Left lung (tissue), 10 donors: ENCODE measurements around the gene EPHA8. TPM values are rescaled to one million over a fixed set of nuclear protein-coding genes. Genes with fewer than 3 reads are reported as not detected.
A peak's percentile ranks its signal among the peaks of the same experiment; 100 is the strongest.

Source experiments
- ATAC-seq: fragments of 200-7000 bp; cut with Tn5 transposase; one replicate; pipeline ENCODE4 v1.9.1; 2020; ENCODE audit warnings: moderate library complexity
- DNase-seq, 4 donors: peaks; one replicate each; pipeline ENCODE4 v3.0.0-alpha.2; 2013 to 2020
- H3K27ac ChIP-seq, 2 donors: fragments of 200-600 bp; sonication (generic) in 1 of 2; one replicate each; pipeline versions ENCODE4 v1.5.0 to v1.8.0; 2020 to 2021
- H3K27me3 ChIP-seq, 2 donors: fragments of 200-600 bp; sonication (generic) in 1 of 2; one replicate each; pipeline versions ENCODE4 v1.5.0 to v1.8.0; 2020 to 2021
- H3K36me3 ChIP-seq, 2 donors: fragments of 200-600 bp; sonication (generic) in 1 of 2; one replicate each; pipeline versions ENCODE4 v1.5.0 to v1.8.0; 2020 to 2021
- H3K4me1 ChIP-seq, 2 donors: fragments of 200-600 bp; one replicate each; pipeline ENCODE4 v1.8.0; 2021
- H3K4me3 ChIP-seq, 2 donors: fragments of 200-600 bp; sonication (generic) in 1 of 2; one replicate each; pipeline versions ENCODE4 v1.5.0 to v1.8.0; 2020 to 2021; ENCODE audit warnings: mild to moderate bottlenecking in 1 of 2
- H3K9me3 ChIP-seq, 2 donors: fragments of 200-600 bp; sonication (generic) in 1 of 2; one replicate each; pipeline versions ENCODE4 v1.5.0 to v1.8.0; 2020 to 2021
- CTCF ChIP-seq, 2 donors: fragments of 200-600 bp; sonication (generic) in 1 of 2; IDR thresholded peaks; one replicate each; pipeline versions ENCODE4 v1.5.0 to v1.8.0; 2021; ENCODE audit warnings: antibody characterized with exemption in 2 of 2
- intact Hi-C, 2 donors: fragments of 100-400 bp; cut with DNase I; formaldehyde crosslinking; loops; one replicate each; pipeline versions ENCODE4 v1.11.2 to v1.14.2; 2022
- polyA plus RNA-seq, 6 donors: library from polyadenylated mRNA; unstranded; fragments of 120-200 nt; gene quantifications; one replicate each; pipeline ENCODE4 v1.2.1, GENCODE V29; 2013; ENCODE audit not compliant: insufficient read length in 6 of 6
- total RNA-seq, 2 donors: library from RNA; stranded (reverse); fragmentation: NEBNext Ultra II Directional; extraction: Animal tissue kit (Norgen Biotek cat#: 25700); gene quantifications; one replicate each; pipeline ENCODE4 v1.2.1, GENCODE V29; 2021
- donor health status: DM: no; HTN: yes; CAD: no.
- donor health status: DM: no; HTN: no; CAD: no.

The EPHA8 gene
- total and polyA plus RNA-seq, 8 donors = 0.07 to 0.21 (median 0.18) TPM; not detected in 5

GRCh38 chr1:22534951-22535350, 28.3 kb upstream of the EPHA8 start:
- H3K27ac ChIP-seq = no peak overlapping the region
- peaks cover 0 to 6% of the 10 kb centered on the region in 2 donors for H3K4me1 ChIP-seq
- peaks cover 0 to 18% of the 10 kb centered on the region in 2 donors for H3K36me3 ChIP-seq
- TF ChIP-seq CTCF (IDR thresholded peaks at IDR 0.05) = no peak
- H3K4me3 ChIP-seq = no peak overlapping the region
- no peaks in the 10 kb centered on the region for H3K9me3 ChIP-seq
- H3K27me3 ChIP-seq = no peaks in the 10 kb centered on the region
- no peak for ATAC-seq
- DNase-seq = no peak
- intact Hi-C loops = no loop called here

DNA sequence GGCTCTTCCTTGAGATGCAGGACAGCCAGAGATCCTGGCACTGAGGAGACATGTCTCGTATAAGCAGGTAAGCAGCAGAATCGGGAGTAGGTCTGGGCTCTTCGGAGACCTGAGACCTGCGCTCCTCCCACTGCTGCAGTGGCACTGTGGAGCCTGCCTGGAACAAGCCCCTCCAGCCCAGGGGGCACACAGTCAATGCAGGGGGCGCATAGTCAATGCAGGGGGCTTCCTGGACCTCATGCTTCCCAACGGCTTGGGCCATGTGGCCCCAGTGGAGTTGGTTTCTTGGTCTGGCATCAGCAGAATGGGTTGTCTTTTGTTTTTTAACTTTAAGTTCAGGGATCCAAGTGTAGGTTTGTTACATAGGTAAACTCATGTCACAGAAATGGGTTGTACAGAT, 27.9 kb upstream of the EPHA8 start:
- TF ChIP-seq CTCF (IDR thresholded peaks at IDR 0.05) = no peak

GRCh38 chr1:22536506-22536905, 26.8 kb upstream of the EPHA8 start:
- Histone ChIP-seq H3K4me1 (no peaks in the 10 kb centered on the region), H3K4me3 (no peak overlapping the region), H3K9me3 (no peaks in the 10 kb centered on the region), H3K27me3 (no peaks in the 10 kb centered on the region), H3K27ac (no peak overlapping the region), H3K36me3 (peaks cover 0 to 15% of the 10 kb centered on the region in 2 donors)
- DNase-seq (peak in 1 of 4 donors; percentile 56), ATAC-seq (peak; percentile 54)
- no peak for TF ChIP-seq CTCF (IDR thresholded peaks at IDR 0.05)
- intact Hi-C loops = no loop called here

More for the DNA sequence above, 27.9 kb upstream of the EPHA8 start:
- H3K27me3 ChIP-seq = no peaks in the 10 kb centered on the region
- H3K27ac ChIP-seq = no peak overlapping the region
- no peaks in the 10 kb centered on the region for H3K9me3 ChIP-seq
- ATAC-seq (no peak), DNase-seq (no peak)
- H3K4me3 ChIP-seq = no peak overlapping the region
- H3K4me1 ChIP-seq = peaks cover 0 to 6% of the 10 kb centered on the region in 2 donors
- intact Hi-C loops = no loop called here
- H3K36me3 ChIP-seq = peaks cover 0 to 18% of the 10 kb centered on the region in 2 donors

DNA sequence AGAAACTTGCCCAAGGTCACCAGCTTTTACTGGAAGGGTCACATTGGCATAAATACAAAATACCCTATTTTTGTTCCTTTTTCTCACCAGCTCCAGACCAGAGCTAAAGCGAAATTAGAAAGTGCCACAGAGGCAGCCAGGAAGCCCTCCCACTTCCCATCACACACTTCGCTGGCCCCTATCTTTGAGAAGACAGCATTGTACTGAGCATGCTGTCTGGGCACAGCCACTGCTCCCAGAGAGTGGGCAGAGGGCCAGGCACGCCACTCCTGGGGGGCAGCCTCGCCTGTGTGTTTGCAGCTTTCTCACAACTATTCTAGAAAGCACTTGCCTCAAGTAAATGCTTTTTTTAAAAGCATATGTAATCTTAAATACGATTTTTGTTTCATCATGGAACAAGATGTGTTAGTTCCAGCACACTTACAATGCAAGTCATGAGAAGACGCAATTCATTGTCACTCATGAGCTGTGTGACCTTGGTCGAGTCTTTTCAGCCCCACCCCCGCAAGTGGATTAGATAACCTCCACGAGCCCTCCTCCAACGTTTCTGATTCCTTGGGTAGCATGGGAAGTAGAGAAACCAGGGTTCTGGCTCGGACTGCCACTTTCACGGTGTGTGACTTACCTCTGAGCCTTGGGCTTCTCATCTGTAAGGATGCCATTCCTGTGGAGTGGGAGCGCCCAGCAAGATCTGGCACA, 25.7 kb upstream of the EPHA8 start:
- Histone ChIP-seq H3K27me3 (peaks cover 0 to 2% of the 10 kb centered on the region in 2 donors), H3K4me3 (no peak overlapping the region), H3K9me3 (no peaks in the 10 kb centered on the region), H3K4me1 (no peaks in the 10 kb centered on the region), H3K36me3 (peaks cover 0 to 13% of the 10 kb centered on the region in 2 donors), H3K27ac (no peak overlapping the region)
- no peak for TF ChIP-seq CTCF (IDR thresholded peaks at IDR 0.05)
- intact Hi-C loops = no loop called here
- ATAC-seq (no peak), DNase-seq (no peak)

DNA sequence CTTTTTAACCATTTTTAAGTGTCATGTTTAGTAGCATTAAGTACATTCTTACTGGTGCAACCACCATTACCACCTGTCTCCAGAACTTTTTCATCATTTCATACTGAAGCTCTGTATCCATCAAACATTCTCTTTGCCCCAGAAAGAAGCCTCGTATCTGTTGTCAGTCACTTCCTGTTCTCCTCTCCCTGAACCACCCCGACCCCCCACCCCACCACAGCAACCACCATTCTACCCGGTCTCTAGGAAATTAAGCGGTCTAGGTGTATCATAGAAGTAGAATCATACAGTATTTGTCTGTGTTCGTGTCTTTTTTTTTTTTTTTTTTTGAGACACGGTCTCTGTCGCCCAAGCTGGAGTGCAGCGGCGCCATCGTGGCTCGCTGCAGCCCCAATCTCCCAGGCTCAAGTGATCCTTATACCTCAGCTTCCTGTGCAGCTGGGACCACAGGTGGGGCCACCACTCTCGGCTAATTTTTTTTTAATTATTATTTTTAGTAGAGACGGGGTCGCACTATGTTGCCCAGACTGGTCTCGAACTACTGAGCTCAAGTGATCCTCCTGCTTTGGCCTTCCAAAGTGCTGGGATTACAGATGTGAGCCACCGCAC, 23.7 kb upstream of the EPHA8 start:
- intact Hi-C loops = no loop called here
- no peak for TF ChIP-seq CTCF (IDR thresholded peaks at IDR 0.05)
- no peak overlapping the region for H3K4me3 ChIP-seq
- no peak overlapping the region for H3K27ac ChIP-seq
- peaks cover 0 to 2% of the 10 kb centered on the region in 2 donors for H3K36me3 ChIP-seq
- H3K9me3 ChIP-seq = no peaks in the 10 kb centered on the region
- no peak for DNase-seq
- ATAC-seq = no peak
- peaks cover 0 to 21% of the 10 kb centered on the region in 2 donors for H3K27me3 ChIP-seq
- H3K4me1 ChIP-seq = no peaks in the 10 kb centered on the region
